ENCODE results near the gene TINAGL1.

TINAGL1 gene

DNA sequence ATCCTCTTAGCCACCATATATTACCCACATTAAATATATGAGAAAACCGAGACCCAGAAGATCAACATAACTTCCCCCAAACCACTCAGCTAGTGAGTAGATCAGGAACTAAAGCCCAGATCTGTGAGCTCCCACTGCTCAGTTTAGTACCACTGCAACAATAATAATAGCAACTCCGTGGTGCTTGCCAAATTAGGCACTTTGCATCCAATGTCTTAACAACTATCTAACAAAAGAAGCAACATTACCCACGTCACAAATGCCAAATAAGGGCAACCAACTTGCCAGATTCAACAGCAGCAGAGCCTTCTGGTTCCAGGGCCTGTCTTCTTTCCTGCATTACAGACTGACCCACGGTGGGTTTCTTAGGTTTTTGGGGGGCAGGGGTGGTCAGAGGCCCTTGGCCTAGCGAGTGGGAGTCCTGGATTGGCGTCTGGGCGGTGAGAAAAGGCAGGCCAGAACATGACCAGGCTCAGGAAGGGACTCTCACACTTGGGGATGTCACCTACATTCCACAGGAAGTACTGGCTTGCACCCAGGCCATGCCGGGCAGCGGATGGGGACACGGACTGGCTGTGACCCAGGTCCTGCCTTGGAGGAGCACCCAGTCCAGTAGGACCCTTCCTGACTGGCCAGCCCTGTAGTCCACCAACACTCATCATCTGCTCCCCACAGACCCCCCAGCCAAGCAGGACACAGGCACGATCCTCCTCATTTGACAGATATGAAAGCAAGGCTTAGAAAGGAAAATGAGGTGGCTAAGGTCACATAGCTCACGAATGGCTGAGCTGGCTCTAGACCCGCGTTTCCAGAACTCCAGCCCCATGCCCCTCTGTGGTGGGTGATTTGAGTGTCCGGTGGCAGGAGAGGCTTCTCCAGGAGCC is 45.8 kb downstream of the TINAGL1 start:
- DNase-seq (ENCODE audit: low read depth, low spot score): no peak

DNA sequence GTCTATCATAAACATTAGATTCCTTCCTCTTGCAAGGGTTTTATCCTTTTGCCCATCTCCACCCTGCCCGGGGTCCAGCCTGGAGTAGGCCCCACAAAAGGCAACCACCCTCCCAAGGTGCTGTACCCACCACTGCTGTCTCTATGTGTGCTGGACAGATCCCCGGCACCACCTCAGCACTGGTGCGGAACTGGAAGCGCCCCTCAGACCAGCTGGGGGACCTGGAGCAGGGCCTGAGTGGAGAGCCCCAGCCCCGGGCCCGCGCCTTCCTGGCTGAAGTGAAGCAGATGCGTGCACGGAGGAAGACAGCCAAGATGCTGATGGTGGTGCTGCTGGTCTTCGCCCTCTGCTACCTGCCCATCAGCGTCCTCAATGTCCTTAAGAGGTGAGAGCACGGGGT is 47.0 kb downstream of the TINAGL1 start:
- no peak overlapping the region for H3K4me3 ChIP-seq (ENCODE audit: low read length)
- no peak for DNase-seq (ENCODE audit: low read depth, low spot score)

More for the DNA sequence above, 45.8 kb downstream of the TINAGL1 start:
- no peak overlapping the region for H3K4me3 ChIP-seq (ENCODE audit: low read length)

DNA sequence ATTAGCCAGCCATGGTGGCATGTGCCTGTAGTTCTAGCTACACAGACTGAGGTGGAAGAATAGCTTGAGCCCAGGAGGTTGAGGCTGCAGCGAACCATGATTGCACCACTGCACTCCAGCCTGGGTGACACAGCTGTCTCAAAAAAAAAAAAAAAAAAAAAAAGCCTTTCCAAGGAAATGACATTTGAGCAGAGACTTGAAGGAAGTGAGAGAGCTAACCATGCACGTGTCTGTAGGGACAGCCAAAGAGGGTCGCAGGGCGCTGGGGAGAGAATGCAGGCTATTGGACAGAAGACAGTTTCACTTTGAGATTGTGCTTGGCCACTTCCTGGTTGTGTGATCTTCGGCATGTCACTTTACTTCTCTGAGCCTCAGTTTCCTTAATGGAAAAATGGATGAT is 48.0 kb downstream of the TINAGL1 start:
- DNase-seq (ENCODE audit: low read depth, low spot score): no peak

DNA sequence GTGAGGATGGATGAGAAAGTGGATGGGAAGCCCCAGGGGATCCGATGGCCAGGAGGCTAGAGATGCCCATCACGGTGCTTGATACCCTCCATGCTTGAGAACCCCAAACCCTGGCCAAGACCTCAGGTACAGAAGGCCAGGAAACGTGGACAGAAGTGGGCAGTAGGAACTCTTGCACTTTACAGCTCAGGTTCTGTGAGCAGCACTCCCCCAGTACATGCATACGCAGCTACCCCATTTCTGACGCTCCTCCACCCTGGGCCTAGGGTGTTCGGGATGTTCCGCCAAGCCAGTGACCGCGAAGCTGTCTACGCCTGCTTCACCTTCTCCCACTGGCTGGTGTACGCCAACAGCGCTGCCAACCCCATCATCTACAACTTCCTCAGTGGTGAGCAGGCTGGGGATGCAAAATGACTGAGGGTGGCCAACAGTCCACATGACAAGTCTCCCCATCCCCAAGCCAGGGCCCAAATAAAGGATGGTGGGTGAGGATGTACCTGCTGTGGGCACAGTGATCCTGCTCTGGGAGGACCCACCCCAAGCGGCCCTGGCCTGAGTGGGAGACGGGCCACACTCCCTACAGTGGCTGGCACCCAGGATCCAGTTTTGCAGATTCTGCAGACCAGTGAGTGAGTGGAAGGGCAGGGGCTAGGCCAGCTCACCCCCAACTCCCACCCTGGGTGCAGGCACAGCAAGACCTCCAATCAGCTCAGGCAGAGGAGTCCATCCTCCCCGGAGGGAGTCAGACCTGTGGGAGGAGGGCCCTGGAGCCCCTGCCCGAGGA is 48.6 kb downstream of the TINAGL1 start:
- no peak overlapping the region for H3K4me3 ChIP-seq (ENCODE audit: low read length)
- DNase-seq (ENCODE audit: low read depth, low spot score): no peak

More for the DNA sequence above, 48.0 kb downstream of the TINAGL1 start:
- no peak overlapping the region for H3K4me3 ChIP-seq (ENCODE audit: low read length)

DNA sequence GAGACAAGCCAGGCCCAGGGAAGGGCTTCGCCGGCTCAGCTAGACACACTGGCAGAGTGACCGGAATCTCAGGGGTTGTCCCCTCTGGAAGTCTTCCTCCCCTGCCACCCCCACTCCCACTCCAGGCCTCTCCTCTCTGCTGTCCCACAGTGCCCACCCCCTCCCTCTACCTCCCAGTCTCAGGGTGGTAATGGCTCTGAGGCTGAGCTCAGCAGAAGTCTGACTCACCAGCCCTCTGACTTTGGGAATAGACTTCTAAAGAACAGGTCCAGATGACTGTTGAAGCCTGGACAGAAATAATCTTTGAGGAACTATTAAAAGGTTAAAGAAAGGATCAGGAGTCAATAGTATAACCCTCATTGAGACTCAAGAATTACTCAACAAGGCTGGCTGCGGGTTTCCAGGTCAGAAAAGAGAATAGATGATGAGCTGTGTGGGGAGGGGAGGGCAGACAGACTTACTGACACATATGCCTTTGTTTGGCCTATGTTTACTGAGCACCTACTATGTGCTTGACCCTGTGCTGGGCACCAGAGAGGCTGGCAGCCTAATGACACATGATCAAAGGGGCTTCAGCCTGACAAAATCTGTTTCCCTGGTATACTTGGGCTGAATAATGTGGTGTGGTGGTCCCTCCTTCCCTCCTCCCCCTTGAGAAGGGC is 49.4 kb downstream of the TINAGL1 start:
- H3K4me3 ChIP-seq (ENCODE audit: low read length): no peak overlapping the region
- no peak for DNase-seq (ENCODE audit: low read depth, low spot score)

DNA sequence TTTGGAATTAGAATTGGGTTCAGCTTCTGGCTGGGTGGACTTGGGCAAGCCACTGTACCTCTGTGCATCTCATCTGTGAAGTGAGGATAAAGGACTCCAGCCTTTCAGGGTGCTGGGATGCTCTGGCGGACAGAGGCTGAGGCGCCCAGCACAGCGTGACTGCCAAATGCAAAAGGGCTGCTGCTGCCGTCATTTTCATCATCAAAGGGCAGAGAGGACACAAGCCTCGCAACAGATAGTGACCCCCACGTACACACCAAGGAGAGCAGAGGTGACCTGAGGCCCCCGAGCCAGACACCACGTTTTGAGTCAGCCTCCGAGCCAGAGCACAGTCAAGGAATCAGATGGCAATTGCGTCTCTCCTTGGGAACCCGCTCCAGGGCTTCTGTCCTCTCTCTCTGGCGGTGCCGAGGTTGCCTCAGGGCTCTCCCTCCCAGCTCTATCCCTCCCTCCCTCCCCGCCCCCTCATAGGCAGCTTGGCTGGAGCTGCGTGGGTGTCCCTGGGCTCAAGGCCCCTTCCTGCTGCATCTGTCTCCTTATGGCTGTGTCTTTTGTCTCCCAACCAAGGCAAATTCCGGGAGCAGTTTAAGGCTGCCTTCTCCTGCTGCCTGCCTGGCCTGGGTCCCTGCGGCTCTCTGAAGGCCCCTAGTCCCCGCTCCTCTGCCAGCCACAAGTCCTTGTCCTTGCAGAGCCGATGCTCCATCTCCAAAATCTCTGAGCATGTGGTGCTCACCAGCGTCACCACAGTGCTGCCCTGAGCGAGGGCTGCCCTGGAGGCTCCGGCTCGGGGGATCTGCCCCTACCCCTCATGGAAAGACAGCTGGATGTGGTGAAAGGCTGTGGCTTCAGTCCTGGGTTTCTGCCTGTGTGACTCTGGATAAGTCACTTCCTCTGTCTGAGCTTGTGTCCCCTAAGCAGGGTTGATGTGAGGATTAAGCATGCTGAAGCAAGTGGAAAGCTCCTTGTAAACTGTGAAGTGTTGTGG is 50.2 kb downstream of the TINAGL1 start:
- no peak overlapping the region for H3K4me3 ChIP-seq (ENCODE audit: low read length)
- DNase-seq (ENCODE audit: low read depth, low spot score): no peak

DNA sequence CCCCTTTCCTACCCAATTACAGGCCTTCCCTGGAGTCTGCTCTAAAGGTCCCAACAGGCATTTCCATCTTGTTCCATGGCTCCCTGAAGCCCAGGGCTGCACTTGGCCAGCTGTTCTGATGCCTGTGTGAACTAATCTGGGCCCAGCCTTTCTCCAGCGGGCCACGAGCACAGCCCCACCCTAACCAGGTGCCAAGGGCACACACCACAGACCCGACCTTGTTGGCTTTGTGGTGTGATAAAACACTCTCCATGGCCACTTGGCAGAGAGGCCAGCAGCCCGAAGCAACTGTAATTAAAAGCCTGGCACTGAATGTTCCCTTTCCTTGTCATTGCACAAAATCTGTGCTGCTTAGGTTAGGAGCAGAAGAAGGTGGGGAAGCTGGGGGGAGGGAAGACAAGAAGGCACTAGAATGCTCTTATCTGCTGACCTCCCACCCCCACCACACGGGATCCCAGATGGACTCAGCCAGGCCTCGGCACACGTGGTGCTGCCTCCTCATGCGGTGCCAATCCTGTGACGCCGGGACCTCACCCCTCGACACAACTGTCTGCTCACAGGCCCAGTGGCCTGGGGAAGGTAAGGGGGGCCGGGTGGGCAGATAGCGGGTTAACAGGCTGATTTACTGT is 51.1 kb downstream of the TINAGL1 start:
- no peak overlapping the region for H3K4me3 ChIP-seq (ENCODE audit: low read length)
- no peak for DNase-seq (ENCODE audit: low read depth, low spot score)

DNA sequence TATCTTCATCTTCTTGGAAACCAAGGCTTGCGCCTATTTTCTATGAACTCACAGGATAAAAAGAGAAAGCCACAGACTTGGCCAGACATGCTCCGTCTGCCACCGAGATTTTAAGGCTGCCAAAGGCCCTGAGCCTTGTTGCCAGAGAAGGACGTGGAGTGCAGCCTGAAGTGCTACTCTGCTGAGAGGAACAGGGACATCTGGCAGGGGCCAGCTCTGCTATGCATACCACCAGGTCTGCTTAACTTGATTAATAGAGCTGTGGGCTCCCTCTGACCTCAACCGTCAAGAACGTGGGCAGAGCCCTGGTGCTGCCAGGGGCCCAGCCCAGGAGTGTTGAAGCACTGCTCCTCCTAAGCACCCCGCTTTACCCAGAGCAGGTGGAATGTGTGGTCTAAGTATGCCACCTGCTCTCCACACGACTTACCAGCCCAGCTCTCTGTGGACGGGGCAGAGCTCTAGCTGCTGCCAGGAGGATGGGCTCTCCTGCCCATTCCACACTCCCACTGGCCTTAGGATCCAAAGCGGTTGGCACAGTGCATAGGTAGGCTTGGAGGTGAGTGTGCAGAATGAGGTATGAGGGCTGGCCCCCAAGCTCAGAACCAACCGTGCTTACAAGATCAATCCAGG is 51.7 kb downstream of the TINAGL1 start:
- no peak for DNase-seq (ENCODE audit: low read depth, low spot score)
- H3K4me3 ChIP-seq (ENCODE audit: low read length): no peak overlapping the region

DNA sequence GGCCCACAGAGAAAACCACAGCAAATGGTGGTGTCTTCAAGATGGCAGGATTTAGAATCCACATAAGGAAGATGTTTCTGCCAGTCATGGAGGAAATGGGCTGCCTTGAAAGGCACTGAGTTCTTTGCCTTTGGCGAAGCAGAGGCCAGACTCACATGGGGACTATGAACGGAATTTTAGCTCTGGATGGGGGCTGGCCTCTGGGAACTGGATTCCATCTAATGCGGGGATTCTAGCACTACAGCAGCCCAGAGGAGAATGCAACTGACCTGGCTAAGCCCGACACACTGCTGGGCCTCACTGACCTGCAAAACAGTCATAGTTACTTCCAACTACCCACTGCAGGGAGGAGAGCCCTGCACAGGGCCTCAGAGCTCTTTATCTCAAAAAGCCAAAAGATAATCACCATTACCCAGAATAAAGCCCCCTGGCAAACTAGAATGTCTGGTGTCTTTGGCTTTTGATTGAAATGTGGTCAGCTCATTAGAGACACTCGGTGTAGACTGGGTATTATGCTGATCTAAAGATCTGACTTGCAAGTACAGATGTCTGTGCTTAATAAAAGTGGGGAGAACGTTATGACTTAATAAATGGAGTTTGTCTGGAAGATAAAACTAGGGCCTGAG is 52.7 kb downstream of the TINAGL1 start:
- no peak overlapping the region for H3K4me3 ChIP-seq (ENCODE audit: low read length)
- DNase-seq (ENCODE audit: low read depth, low spot score): no peak

DNA sequence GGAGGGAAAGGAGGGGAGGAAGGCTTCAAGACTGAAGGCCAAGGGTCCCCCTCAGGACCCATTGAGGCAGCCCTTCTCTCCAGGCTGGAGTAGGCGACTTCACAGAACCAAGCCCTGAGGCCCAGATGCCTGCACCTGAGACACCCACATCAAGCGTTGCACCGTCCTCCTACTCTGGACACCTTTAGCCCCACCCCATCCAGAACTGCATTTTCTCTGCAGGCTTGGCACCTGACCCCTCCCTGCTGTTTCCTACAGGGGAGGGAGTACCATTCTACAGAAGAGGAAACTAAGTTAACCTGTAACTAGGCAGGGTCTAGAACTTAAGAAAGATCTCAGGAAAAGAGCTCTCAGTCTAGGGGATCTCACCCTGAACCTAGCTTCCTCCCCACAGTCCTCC is 56.3 kb downstream of the TINAGL1 start:
- H3K4me3 ChIP-seq (ENCODE audit: low read length): no peak overlapping the region
- no peak for DNase-seq (ENCODE audit: low read depth, low spot score)

DNA sequence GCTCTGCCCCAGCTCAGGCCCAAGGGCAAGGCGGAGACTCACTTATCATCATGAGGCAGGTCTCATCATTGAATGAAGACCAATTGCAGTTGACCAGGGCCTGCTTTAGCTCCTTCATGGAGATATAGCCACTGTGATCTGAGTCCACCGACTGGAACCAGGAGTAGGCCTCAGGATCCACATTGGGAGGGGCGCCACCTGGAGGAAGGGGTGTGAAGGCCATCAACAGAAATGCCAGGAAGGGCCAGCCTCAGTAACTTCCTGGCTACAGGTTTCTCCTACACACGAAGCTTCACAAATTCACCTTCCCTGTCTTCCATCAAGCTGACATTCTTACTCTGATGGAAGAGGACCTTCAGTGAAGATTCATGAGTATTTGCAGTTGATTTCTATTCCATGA is 56.8 kb downstream of the TINAGL1 start:
- H3K4me3 ChIP-seq (ENCODE audit: low read length): no peak overlapping the region
- DNase-seq (ENCODE audit: low read depth, low spot score): no peak

Measured in Jurkat, Clone E6-1 (cell line).